Loucy (cell line): ENCODE data around the gene BCAN.

Source experiments
- CTCF ChIP-seq: fragments of 200-600 bp; sonication (generic); conservative IDR thresholded peaks from 2 replicates; pipeline ENCODE4 v1.5.1; 2014; ENCODE audit warnings: mild to moderate bottlenecking, antibody characterized with exemption, low read length
- EZH2phosphoT487 ChIP-seq: fragments of 200-600 bp; IDR thresholded peaks from 2 replicates; pipeline ENCODE4 v1.6.1; 2018; ENCODE audit warnings: antibody characterized with exemption, mild to moderate bottlenecking, moderate library complexity, borderline replicate concordance

GRCh38 chr1:156670359-156670758 is 28.4 kb downstream of the BCAN start:
- TF ChIP-seq CTCF: no peak
- no peak for TF ChIP-seq EZH2phosphoT487
